ENCODE data around the gene CYCS. TPM values are rescaled to one million over a fixed set of nuclear protein-coding genes. Genes with fewer than 3 reads are reported as not detected.
A peak's percentile ranks its signal among the peaks of the same experiment; 100 is the strongest.
"Not testable (repeated sequence)": the region's sequence is repeated elsewhere in the genome, so short reads cannot be mapped to it uniquely, and the experiment has no call there.

CYCS gene
- total RNA-seq (114 TPM), polyA plus RNA-seq (73.7 TPM)
- long read RNA-seq, donor 1, full-length matches to known transcripts, result 18 of 18 reads
- long read RNA-seq, donor 1, partial matches to known transcripts, result 0 of 18 reads
- long read RNA-seq, donor 1, other reads (novel, unspliced or antisense), result 0 of 18 reads
- long read RNA-seq, donor 2, result 0 reads
- long read RNA-seq, donor 3, full-length matches to known transcripts, result 163 of 198 reads
- long read RNA-seq, donor 3, partial matches to known transcripts, result 35 of 198 reads
- long read RNA-seq, donor 3, other reads (novel, unspliced or antisense), result 0 of 198 reads
- long read RNA-seq, donor 4, full-length matches to known transcripts, result 37 of 46 reads
- long read RNA-seq, donor 4, partial matches to known transcripts, result 9 of 46 reads
- long read RNA-seq, donor 4, other reads (novel, unspliced or antisense), result 0 of 46 reads
- long read RNA-seq, donor 5, full-length matches to known transcripts, result 143 of 166 reads
- long read RNA-seq, donor 5, partial matches to known transcripts, result 23 of 166 reads
- long read RNA-seq, donor 5, other reads (novel, unspliced or antisense), result 0 of 166 reads
- long read RNA-seq, donor 6, full-length matches to known transcripts, result 69 of 74 reads
- long read RNA-seq, donor 6, partial matches to known transcripts, result 5 of 74 reads
- long read RNA-seq, donor 6, other reads (novel, unspliced or antisense), result 0 of 74 reads
- long read RNA-seq, donor 7, full-length matches to known transcripts, result 123 of 132 reads
- long read RNA-seq, donor 7, partial matches to known transcripts, result 9 of 132 reads
- long read RNA-seq, donor 7, other reads (novel, unspliced or antisense), result 0 of 132 reads
- long read RNA-seq, donor 8, full-length matches to known transcripts, result 51 of 51 reads
- long read RNA-seq, donor 8, partial matches to known transcripts, result 0 of 51 reads
- long read RNA-seq, donor 8, other reads (novel, unspliced or antisense), result 0 of 51 reads
- long read RNA-seq, donor 9, full-length matches to known transcripts, result 84 of 84 reads
- long read RNA-seq, donor 9, partial matches to known transcripts, result 0 of 84 reads
- long read RNA-seq, donor 9, other reads (novel, unspliced or antisense), result 0 of 84 reads
- long read RNA-seq, donor 10, full-length matches to known transcripts, result 57 of 69 reads
- long read RNA-seq, donor 10, partial matches to known transcripts, result 12 of 69 reads
- long read RNA-seq, donor 10, other reads (novel, unspliced or antisense), result 0 of 69 reads

GRCh38 chr7:25125137-25125946 is at the start of gene CYCS:
TSS of gene CYCS (minus strand) at chr7:25125260. CDS start at chr7:25124119, 1,141 bp downstream.
- DNase-seq (ENCODE audit: low read depth in 6 of 9, low spot score in 9 of 9), result peak; percentile 98 to 100 (median 100)
- Histone ChIP-seq H3K27ac (ENCODE audit: low read depth in 1 of 2, low read length in 1 of 2) (peak within 1 kb of the TSS; percentile 88 to 95), H3K36me3 (ENCODE audit: control insufficient read depth in 2 of 2, insufficient read depth in 2 of 2, low read length in 1 of 2) (peaks cover 14 to 24% of the 10 kb centered on the region in 2 donors), H3K4me3 (ENCODE audit: low read length in 2 of 2) (peak within 1 kb of the TSS; percentile 79 to 84), H3K27me3 (ENCODE audit: control insufficient read depth in 2 of 2, insufficient read depth in 1 of 2, low read length in 1 of 2) (no peaks in the 10 kb centered on the region), H3K4me1 (ENCODE audit: control insufficient read depth in 2 of 2, insufficient read depth in 2 of 2, low read length in 2 of 2) (peaks cover 0 to 7% of the 10 kb centered on the region in 2 donors), H3K9me3 (ENCODE audit: control insufficient read depth in 2 of 2, insufficient read depth in 1 of 2, low read length in 1 of 2) (no peaks in the 10 kb centered on the region)
- 1% methylated on average over 67 of the region's 67 CpGs for WGBS

GRCh38 chr7:25173184-25173583 is 48.1 kb upstream of the CYCS start:
- no peaks in the 10 kb centered on the region for H3K27me3 ChIP-seq (ENCODE audit: control insufficient read depth in 2 of 2, insufficient read depth in 1 of 2, low read length in 1 of 2)
- H3K36me3 ChIP-seq (ENCODE audit: control insufficient read depth in 2 of 2, insufficient read depth in 2 of 2, low read length in 1 of 2), result peaks cover 0 to 3% of the 10 kb centered on the region in 2 donors
- WGBS, result 82% methylated on average over 4 of the region's 4 CpGs
- no peak for DNase-seq (ENCODE audit: low read depth in 6 of 9, low spot score in 9 of 9)
- H3K4me1 ChIP-seq (ENCODE audit: control insufficient read depth in 2 of 2, insufficient read depth in 2 of 2, low read length in 2 of 2), result no peaks in the 10 kb centered on the region
- no peak overlapping the region for H3K4me3 ChIP-seq (ENCODE audit: low read length in 2 of 2)
- no peaks in the 10 kb centered on the region for H3K9me3 ChIP-seq (ENCODE audit: control insufficient read depth in 2 of 2, insufficient read depth in 1 of 2, low read length in 1 of 2)
- no peak overlapping the region for H3K27ac ChIP-seq (ENCODE audit: low read depth in 1 of 2, low read length in 1 of 2)

- Histone ChIP-seq H3K4me3 (ENCODE audit: low read length in 2 of 2) (no peak overlapping the region), H3K9me3 (ENCODE audit: control insufficient read depth in 2 of 2, insufficient read depth in 1 of 2, low read length in 1 of 2) (no peaks in the 10 kb centered on the region), H3K27me3 (ENCODE audit: control insufficient read depth in 2 of 2, insufficient read depth in 1 of 2, low read length in 1 of 2) (no peaks in the 10 kb centered on the region), H3K4me1 (ENCODE audit: control insufficient read depth in 2 of 2, insufficient read depth in 2 of 2, low read length in 2 of 2) (no peaks in the 10 kb centered on the region), H3K36me3 (ENCODE audit: control insufficient read depth in 2 of 2, insufficient read depth in 2 of 2, low read length in 1 of 2) (peaks cover 0 to 3% of the 10 kb centered on the region in 2 donors), H3K27ac (ENCODE audit: low read depth in 1 of 2, low read length in 1 of 2) (no peak overlapping the region)
- WGBS, result 100% methylated on average over 1 of the region's 1 CpG
- no peak for DNase-seq (ENCODE audit: low read depth in 6 of 9, low spot score in 9 of 9)
Measured at GRCh38 chr7:25171516-25171915, 46.5 kb upstream of the CYCS start.

GRCh38 chr7:25171071-25171470 is 46.0 kb upstream of the CYCS start:
- peaks cover 0 to 3% of the 10 kb centered on the region in 2 donors for H3K36me3 ChIP-seq (ENCODE audit: control insufficient read depth in 2 of 2, insufficient read depth in 2 of 2, low read length in 1 of 2)
- 95% methylated on average over 1 of the region's 1 CpG for WGBS

GRCh38 chr7:25169683-25170082 is 44.6 kb upstream of the CYCS start:
- H3K27ac ChIP-seq (ENCODE audit: low read depth in 1 of 2, low read length in 1 of 2), result no peak overlapping the region
- H3K4me1 ChIP-seq (ENCODE audit: control insufficient read depth in 2 of 2, insufficient read depth in 2 of 2, low read length in 2 of 2), result no peaks in the 10 kb centered on the region
- H3K36me3 ChIP-seq (ENCODE audit: control insufficient read depth in 2 of 2, insufficient read depth in 2 of 2, low read length in 1 of 2), result peaks cover 0 to 3% of the 10 kb centered on the region in 2 donors
- no peaks in the 10 kb centered on the region for H3K9me3 ChIP-seq (ENCODE audit: control insufficient read depth in 2 of 2, insufficient read depth in 1 of 2, low read length in 1 of 2)
- 97% methylated on average over 7 of the region's 7 CpGs for WGBS
- no peak for DNase-seq (ENCODE audit: low read depth in 6 of 9, low spot score in 9 of 9)
- no peak overlapping the region for H3K4me3 ChIP-seq (ENCODE audit: low read length in 2 of 2)
- H3K27me3 ChIP-seq (ENCODE audit: control insufficient read depth in 2 of 2, insufficient read depth in 1 of 2, low read length in 1 of 2), result no peaks in the 10 kb centered on the region

More at GRCh38 chr7:25171071-25171470, 46.0 kb upstream of the CYCS start:
- H3K4me3 ChIP-seq (ENCODE audit: low read length in 2 of 2), result no peak overlapping the region
- H3K27ac ChIP-seq (ENCODE audit: low read depth in 1 of 2, low read length in 1 of 2), result no peak overlapping the region
- H3K4me1 ChIP-seq (ENCODE audit: control insufficient read depth in 2 of 2, insufficient read depth in 2 of 2, low read length in 2 of 2), result no peaks in the 10 kb centered on the region
- DNase-seq (ENCODE audit: low read depth in 6 of 9, low spot score in 9 of 9), result no peak
- no peaks in the 10 kb centered on the region for H3K27me3 ChIP-seq (ENCODE audit: control insufficient read depth in 2 of 2, insufficient read depth in 1 of 2, low read length in 1 of 2)
- no peaks in the 10 kb centered on the region for H3K9me3 ChIP-seq (ENCODE audit: control insufficient read depth in 2 of 2, insufficient read depth in 1 of 2, low read length in 1 of 2)

GRCh38 chr7:25168145-25168544 is 43.1 kb upstream of the CYCS start:
- 85% methylated on average over 4 of the region's 4 CpGs for WGBS
- H3K27ac ChIP-seq (ENCODE audit: low read depth in 1 of 2, low read length in 1 of 2), result no peak overlapping the region
- H3K9me3 ChIP-seq (ENCODE audit: control insufficient read depth in 2 of 2, insufficient read depth in 1 of 2, low read length in 1 of 2), result no peaks in the 10 kb centered on the region
- no peak for DNase-seq (ENCODE audit: low read depth in 6 of 9, low spot score in 9 of 9)
- H3K4me1 ChIP-seq (ENCODE audit: control insufficient read depth in 2 of 2, insufficient read depth in 2 of 2, low read length in 2 of 2), result no peaks in the 10 kb centered on the region
- no peaks in the 10 kb centered on the region for H3K27me3 ChIP-seq (ENCODE audit: control insufficient read depth in 2 of 2, insufficient read depth in 1 of 2, low read length in 1 of 2)
- no peak overlapping the region for H3K4me3 ChIP-seq (ENCODE audit: low read length in 2 of 2)
- no peaks in the 10 kb centered on the region for H3K36me3 ChIP-seq (ENCODE audit: control insufficient read depth in 2 of 2, insufficient read depth in 2 of 2, low read length in 1 of 2)

- DNase-seq (ENCODE audit: low read depth in 6 of 9, low spot score in 9 of 9), result no peak
- Histone ChIP-seq H3K4me3 (ENCODE audit: low read length in 2 of 2) (no peak overlapping the region), H3K36me3 (ENCODE audit: control insufficient read depth in 2 of 2, insufficient read depth in 2 of 2, low read length in 1 of 2) (no peaks in the 10 kb centered on the region), H3K27me3 (ENCODE audit: control insufficient read depth in 2 of 2, insufficient read depth in 1 of 2, low read length in 1 of 2) (no peaks in the 10 kb centered on the region), H3K4me1 (ENCODE audit: control insufficient read depth in 2 of 2, insufficient read depth in 2 of 2, low read length in 2 of 2) (no peaks in the 10 kb centered on the region), H3K27ac (ENCODE audit: low read depth in 1 of 2, low read length in 1 of 2) (no peak overlapping the region), H3K9me3 (ENCODE audit: control insufficient read depth in 2 of 2, insufficient read depth in 1 of 2, low read length in 1 of 2) (no peaks in the 10 kb centered on the region)
- WGBS, result 88% methylated on average over 3 of the region's 3 CpGs
Measured at GRCh38 chr7:25167262-25167843, 42.3 kb upstream of the CYCS start.

- H3K4me1 ChIP-seq (ENCODE audit: control insufficient read depth in 2 of 2, insufficient read depth in 2 of 2, low read length in 2 of 2); H3K27me3 ChIP-seq (ENCODE audit: control insufficient read depth in 2 of 2, insufficient read depth in 1 of 2, low read length in 1 of 2); H3K36me3 ChIP-seq (ENCODE audit: control insufficient read depth in 2 of 2, insufficient read depth in 2 of 2, low read length in 1 of 2); H3K9me3 ChIP-seq (ENCODE audit: control insufficient read depth in 2 of 2, insufficient read depth in 1 of 2, low read length in 1 of 2); H3K4me3 ChIP-seq (ENCODE audit: low read length in 2 of 2); H3K27ac ChIP-seq (ENCODE audit: low read depth in 1 of 2, low read length in 1 of 2): not testable (repeated sequence)
- 63% methylated on average over 11 of the region's 11 CpGs for WGBS
- DNase-seq (ENCODE audit: low read depth in 6 of 9, low spot score in 9 of 9), result peak in 6 of 9 donors; percentile 28 to 63 (median 42)
Measured at GRCh38 chr7:25159983-25160596, 35.0 kb upstream of the CYCS start.

Measured in thymus (tissue), 14 donors.